PFSK-1 (cell line): Measurements from ENCODE around the gene BAIAP3.

Experiments used
- FOXP2 ChIP-seq: optimal IDR thresholded peaks from 2 replicates; pipeline ENCODE3; 2011; ENCODE audit warnings: borderline replicate concordance, control low read depth, inconsistent platforms; ENCODE audit not compliant: insufficient read depth; ENCODE audit errors: extremely low read length, extremely low read depth
- POLR2AphosphoS5 ChIP-seq: IDR thresholded peaks from 2 replicates; pipeline ENCODE4 v1.6.1; 2012; ENCODE audit warnings: low read depth, mild to moderate bottlenecking, control low read depth, low read length, moderate library complexity
- SIN3A ChIP-seq: IDR thresholded peaks from 2 replicates; pipeline ENCODE4 v1.6.1; 2012; ENCODE audit warnings: mild to moderate bottlenecking, low read length, moderate library complexity, borderline replicate concordance; ENCODE audit not compliant: insufficient read depth
- TAF1 ChIP-seq: IDR thresholded peaks from 2 replicates; pipeline ENCODE4 v1.6.1; 2012; ENCODE audit warnings: low read length, control low read depth, borderline replicate concordance; ENCODE audit not compliant: insufficient read depth
- TF ChIP-seq, protein P1 (sequence below), 2 experiments: IDR thresholded peaks; 2 replicates each; pipeline versions ENCODE4 v1.6.1 to v1.8.0; 2011 to 2012; ENCODE audit warnings: low read depth in 2 of 2, low read length in 2 of 2, control low read depth in 1 of 2, inconsistent platforms in 1 of 2, mild to moderate bottlenecking in 1 of 2, moderate library complexity in 1 of 2; ENCODE audit not compliant: insufficient read depth in 1 of 2

The BAIAP3 gene

DNA sequence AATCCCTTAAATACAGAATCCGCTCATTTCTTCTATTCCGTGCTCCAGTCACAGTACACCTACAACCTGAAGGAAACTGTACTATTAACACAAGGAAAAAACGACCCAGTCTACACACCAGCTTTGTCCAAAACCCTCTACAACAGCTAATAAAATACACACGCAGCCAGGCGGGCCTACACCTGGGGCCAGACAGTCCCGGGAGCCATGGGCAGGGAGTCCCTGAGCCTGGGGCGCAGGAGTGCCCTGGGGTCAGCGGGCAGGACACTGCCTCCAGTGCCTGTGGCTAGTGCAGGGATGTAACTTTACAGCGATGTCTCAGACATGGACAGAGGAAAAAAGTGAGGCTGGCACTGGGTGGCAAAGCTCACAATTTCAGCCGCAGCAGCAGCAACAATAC, 46.8 kb downstream of the BAIAP3 start:
- TF ChIP-seq FOXP2 = no peak
- TF ChIP-seq POLR2AphosphoS5 = no peak
- no peak for TF ChIP-seq TAF1
- no peak for TF ChIP-seq SIN3A
- TF ChIP-seq, protein P1, sequence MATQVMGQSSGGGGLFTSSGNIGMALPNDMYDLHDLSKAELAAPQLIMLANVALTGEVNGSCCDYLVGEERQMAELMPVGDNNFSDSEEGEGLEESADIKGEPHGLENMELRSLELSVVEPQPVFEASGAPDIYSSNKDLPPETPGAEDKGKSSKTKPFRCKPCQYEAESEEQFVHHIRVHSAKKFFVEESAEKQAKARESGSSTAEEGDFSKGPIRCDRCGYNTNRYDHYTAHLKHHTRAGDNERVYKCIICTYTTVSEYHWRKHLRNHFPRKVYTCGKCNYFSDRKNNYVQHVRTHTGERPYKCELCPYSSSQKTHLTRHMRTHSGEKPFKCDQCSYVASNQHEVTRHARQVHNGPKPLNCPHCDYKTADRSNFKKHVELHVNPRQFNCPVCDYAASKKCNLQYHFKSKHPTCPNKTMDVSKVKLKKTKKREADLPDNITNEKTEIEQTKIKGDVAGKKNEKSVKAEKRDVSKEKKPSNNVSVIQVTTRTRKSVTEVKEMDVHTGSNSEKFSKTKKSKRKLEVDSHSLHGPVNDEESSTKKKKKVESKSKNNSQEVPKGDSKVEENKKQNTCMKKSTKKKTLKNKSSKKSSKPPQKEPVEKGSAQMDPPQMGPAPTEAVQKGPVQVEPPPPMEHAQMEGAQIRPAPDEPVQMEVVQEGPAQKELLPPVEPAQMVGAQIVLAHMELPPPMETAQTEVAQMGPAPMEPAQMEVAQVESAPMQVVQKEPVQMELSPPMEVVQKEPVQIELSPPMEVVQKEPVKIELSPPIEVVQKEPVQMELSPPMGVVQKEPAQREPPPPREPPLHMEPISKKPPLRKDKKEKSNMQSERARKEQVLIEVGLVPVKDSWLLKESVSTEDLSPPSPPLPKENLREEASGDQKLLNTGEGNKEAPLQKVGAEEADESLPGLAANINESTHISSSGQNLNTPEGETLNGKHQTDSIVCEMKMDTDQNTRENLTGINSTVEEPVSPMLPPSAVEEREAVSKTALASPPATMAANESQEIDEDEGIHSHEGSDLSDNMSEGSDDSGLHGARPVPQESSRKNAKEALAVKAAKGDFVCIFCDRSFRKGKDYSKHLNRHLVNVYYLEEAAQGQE (IDR thresholded peaks at IDR 0.05; ENCODE audit: insufficient read depth in 1 of 2, low read depth in 2 of 2, low read length in 2 of 2) = no peak

GRCh38 chr16:1381612-1382406, 48.4 kb downstream of the BAIAP3 start:
- TF ChIP-seq, protein P1 (IDR thresholded peaks at IDR 0.05; ENCODE audit: insufficient read depth in 1 of 2, low read depth in 2 of 2, low read length in 2 of 2) = no peak
- no peak for TF ChIP-seq POLR2AphosphoS5
- TF ChIP-seq FOXP2 = no peak
- no peak for TF ChIP-seq TAF1
- no peak for TF ChIP-seq SIN3A

GRCh38 chr16:1383556-1383955, 50.1 kb downstream of the BAIAP3 start:
- TF ChIP-seq POLR2AphosphoS5 (no peak), TAF1 (no peak), FOXP2 (no peak), SIN3A (no peak)
- TF ChIP-seq, protein P1 (IDR thresholded peaks at IDR 0.05; ENCODE audit: insufficient read depth in 1 of 2, low read depth in 2 of 2, low read length in 2 of 2) = no peak

- TF ChIP-seq, protein P1 (IDR thresholded peaks at IDR 0.05; ENCODE audit: insufficient read depth in 1 of 2, low read depth in 2 of 2, low read length in 2 of 2) = no peak
- TF ChIP-seq POLR2AphosphoS5 (no peak), SIN3A (no peak), TAF1 (no peak), FOXP2 (no peak)
Measured at GRCh38 chr16:1385232-1385631, 51.8 kb downstream of the BAIAP3 start.
